GM08714 (cell line): ENCODE data around the gene NDST4.

ENCODE experiments used
- H3K4me3 ChIP-seq: fragments of 200-500 bp; sonication (Bioruptor generic); 2 replicates; pipeline ENCODE4 v1.5.1; 2014; ENCODE audit warnings: mild to moderate bottlenecking, low read length, inconsistent platforms
- ZNF274 ChIP-seq: IDR thresholded peaks from 2 replicates; pipeline ENCODE4 v1.6.1; 2012; ENCODE audit warnings: mild to moderate bottlenecking, low read depth, low read length

The NDST4 gene

GRCh38 chr4:114815760-114816159 is 297.7 kb downstream of the NDST4 start:
- no peak overlapping the region for H3K4me3 ChIP-seq
- TF ChIP-seq ZNF274: no peak

GRCh38 chr4:114813961-114814360 is 299.5 kb downstream of the NDST4 start:
- no peak for TF ChIP-seq ZNF274
- H3K4me3 ChIP-seq: no peak overlapping the region

GRCh38 chr4:114811564-114812301 is 301.7 kb downstream of the NDST4 start:
- no peak for TF ChIP-seq ZNF274
- no peak overlapping the region for H3K4me3 ChIP-seq

GRCh38 chr4:114807759-114808404 is 305.5 kb downstream of the NDST4 start:
- TF ChIP-seq ZNF274: no peak

GRCh38 chr4:114807357-114807756 is 306.1 kb downstream of the NDST4 start:
- H3K4me3 ChIP-seq: no peak overlapping the region
- no peak for TF ChIP-seq ZNF274

More at GRCh38 chr4:114807759-114808404, 305.5 kb downstream of the NDST4 start:
- H3K4me3 ChIP-seq: no peak overlapping the region

- no peak for TF ChIP-seq ZNF274
- no peak overlapping the region for H3K4me3 ChIP-seq
Measured at GRCh38 chr4:114791976-114792375, 321.4 kb downstream of the NDST4 start.

- H3K4me3 ChIP-seq: no peak overlapping the region
- TF ChIP-seq ZNF274: no peak
Measured at GRCh38 chr4:114785570-114785969, 327.9 kb downstream of the NDST4 start.

- no peak overlapping the region for H3K4me3 ChIP-seq
Measured at GRCh38 chr4:114783215-114783595, 330.2 kb downstream of the NDST4 start.

GRCh38 chr4:114782415-114783214 is 330.8 kb downstream of the NDST4 start:
- no peak for TF ChIP-seq ZNF274
- H3K4me3 ChIP-seq: no peak overlapping the region

More at GRCh38 chr4:114783215-114783595, 330.2 kb downstream of the NDST4 start:
- no peak for TF ChIP-seq ZNF274

GRCh38 chr4:114780205-114780604 is 333.2 kb downstream of the NDST4 start:
- no peak for TF ChIP-seq ZNF274

More at GRCh38 chr4:114780205-114780604, 333.2 kb downstream of the NDST4 start:
- H3K4me3 ChIP-seq: no peak overlapping the region
